Measurements from ENCODE around the gene PSRC1.

Gene PSRC1

GRCh38 chr1:109243221-109243620 lies 39.7 kb downstream of the PSRC1 start:
- DNase-seq: no peak

GRCh38 chr1:109242387-109242786 lies 40.6 kb downstream of the PSRC1 start:
- no peak for DNase-seq

- no peak for DNase-seq
These were observed 41.1 kb downstream of the PSRC1 start for GRCh38 chr1:109241841-109242345.

DNA sequence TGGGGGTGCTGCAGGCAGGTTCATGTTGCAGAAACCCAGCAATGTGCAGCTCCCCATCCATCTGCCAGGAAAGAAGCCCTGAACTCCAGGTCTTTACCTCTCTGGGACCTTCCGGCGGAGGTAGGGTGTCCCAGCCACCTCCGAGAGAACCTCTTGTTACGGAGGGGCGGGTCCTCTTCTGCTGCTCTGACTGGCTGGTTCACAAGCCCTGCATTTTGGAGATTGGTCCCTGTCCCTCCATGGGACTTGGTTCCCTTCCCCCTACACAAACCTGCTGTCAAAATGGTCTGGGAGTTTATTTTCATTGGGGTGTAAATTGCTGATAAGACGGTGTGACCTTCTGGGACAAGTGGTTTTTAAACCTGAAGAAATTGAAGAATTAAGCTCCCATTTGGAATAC lies 41.6 kb downstream of the PSRC1 start:
- DNase-seq: no peak

DNA sequence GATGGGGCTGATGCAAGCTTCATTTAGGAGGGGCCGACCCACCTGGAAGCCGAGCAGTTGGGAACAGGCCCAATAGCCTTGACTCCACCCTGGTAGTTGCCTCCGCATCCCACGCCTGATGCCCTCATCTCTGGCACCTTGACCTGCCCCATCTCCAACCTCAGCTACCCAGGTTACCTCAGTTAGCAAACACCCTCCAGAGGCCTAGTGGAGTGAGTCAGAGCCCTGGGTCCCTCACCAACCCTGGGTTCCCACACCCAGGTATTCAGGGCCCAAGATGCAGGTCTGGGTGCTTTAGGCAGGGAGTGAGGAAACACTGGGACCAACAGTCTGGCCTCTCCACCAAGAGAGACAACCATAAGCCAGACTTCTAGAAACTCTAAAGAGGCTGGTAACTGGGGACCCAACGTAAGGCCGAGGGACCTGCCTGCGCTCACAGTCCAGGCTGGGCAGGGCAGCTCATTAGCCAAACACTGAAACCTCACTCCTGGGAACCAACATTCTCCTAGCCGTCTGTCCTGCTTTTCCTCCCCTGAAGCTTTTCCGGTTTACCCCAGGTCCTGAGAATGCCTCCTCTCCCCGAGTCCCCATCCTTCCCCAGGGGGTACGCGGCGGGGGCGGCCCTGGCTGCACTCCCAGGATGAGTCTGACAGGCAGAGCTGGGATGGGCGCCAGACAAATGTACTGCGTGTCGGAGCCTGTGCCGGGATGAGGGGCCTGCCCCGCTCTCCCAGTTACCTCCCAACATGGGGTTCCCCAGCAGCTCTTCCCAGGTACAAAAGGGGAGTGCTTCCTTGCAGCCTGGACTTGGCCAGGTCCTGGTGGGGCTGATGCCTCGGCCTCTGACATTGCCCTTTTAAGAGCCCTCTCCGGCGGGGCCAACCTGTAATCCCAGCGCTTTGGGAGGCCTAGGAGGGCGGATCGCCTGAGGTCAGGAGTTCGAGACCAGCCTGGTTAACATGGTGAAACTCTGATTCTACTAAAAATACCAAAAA lies 42.5 kb downstream of the PSRC1 start:
- peak; percentile 47 for DNase-seq

DNA sequence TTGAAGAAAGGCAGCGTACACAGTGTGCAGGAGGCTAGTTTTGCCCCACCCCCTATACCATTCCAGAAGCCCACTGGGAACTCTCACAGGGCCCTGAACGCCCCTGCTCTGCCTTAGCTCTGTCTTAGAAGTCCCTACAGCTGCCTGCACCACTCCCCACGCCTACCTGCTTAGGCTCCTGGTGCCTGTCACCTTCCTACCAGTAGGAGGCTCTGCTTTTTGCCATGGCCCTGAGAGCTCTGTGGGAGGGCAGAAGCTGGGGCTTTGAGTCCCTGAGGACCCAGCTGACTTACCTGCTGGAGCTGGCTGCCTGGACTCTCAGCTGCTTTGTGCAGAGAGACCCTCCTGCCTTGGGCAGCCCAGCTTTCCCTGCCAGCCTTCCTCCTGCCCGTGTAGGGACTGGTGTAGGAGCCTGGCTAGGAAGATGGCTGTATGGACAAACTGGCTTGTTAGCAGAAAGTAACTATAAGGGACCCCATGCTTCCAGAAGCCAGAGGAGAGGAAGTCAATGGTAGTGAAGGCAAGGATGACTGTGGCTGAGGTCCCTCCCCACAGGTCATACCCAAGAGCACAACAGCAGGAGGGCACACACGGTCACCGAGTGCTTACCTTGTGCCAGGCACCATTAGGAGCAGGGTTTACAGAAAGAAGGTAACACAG lies 43.4 kb downstream of the PSRC1 start:
- no peak for DNase-seq

GRCh38 chr1:109239047-109239408 lies 43.9 kb downstream of the PSRC1 start:
- no peak for DNase-seq

DNA sequence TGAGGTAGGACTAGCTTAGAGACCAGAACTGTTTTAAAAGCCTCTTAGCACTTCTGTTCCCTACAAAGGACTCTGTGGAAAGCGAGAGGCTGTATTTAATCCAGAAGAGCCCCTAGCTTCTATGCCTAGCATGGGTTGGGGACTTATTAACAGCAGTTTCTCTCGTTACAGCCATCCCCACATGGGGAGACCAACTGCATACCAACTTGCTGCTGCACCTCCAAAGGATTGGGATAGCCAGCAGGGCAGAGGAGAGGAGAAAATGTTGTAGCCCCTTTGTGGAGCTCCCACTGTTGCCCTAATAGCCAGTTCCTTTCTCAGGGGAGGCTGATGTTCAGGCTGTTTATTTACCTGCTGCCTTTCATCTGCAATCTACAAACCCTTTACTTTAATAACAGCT lies 44.6 kb downstream of the PSRC1 start:
- DNase-seq: no peak

DNA sequence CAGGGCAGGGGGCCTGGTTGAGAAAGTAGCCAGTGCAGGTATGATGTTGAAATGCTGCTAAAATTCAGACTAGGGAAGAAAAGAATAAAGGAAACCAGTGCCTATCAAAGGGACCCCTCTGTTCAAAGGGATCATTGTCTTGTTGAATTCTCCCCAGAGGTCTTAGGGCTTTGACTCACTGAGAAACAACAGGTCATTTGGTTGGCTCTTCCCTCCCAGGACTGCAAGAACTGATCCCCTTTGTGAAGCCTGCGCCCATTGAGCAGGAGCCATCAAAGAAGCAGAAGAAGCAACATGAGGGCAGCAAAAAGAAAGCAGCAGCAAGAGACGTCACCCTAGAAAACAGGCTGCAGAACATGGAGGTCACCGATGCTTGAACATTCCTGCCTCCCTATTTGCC lies 45.4 kb downstream of the PSRC1 start:
- no peak for DNase-seq

DNA sequence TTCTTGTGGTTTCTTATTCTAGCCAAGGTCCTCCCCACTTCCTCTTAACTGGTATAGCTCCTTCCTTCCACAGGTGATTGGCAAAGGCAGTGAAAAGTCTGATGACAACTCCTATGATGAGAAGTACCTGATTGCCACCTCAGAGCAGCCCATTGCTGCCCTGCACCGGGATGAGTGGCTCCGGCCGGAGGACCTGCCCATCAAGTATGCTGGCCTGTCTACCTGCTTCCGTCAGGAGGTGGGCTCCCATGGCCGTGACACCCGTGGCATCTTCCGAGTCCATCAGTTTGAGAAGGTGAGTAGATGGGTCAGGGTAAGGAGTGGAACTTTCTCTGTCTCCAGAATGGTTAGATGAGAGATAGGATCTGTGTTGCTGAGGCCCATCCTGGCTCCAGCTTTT lies 47.8 kb downstream of the PSRC1 start:
- DNase-seq: no peak

DNA sequence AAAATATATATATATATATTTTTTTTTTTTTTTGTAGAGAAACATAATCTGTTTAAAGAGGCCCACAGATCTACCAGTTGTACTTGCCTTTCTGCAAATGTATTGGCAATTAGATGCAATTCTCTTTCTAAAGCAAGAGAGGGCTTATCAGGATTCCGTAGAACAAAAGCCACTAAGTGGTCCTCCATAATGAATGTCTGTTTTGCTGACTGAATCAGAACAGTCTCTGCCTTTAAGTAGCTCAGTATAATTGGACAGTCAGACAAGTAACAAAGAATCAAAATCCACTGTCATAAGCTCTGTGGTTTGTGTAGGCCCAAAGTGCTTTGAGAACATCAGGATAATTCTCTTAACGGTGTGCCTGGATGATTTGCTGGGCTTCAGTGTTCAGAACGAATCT lies 51.9 kb downstream of the PSRC1 start:
- DNase-seq: no peak

All from stimulated activated CD8-positive, alpha-beta memory T cell treated with anti-CD3 and anti-CD28 coated beads, Interleukin-4, amount 100 ng/mL, for 48 hours (primary cell).